Transverse colon (tissue), 4 donors: ENCODE data around the gene XCR1. TPM values are rescaled to one million over a fixed set of nuclear protein-coding genes. Genes with fewer than 3 reads are reported as not detected.
A peak's percentile ranks its signal among the peaks of the same experiment; 100 is the strongest.

ENCODE experiments used
- DNase-seq: peaks from one replicate; pipeline ENCODE4 v3.0.0-alpha.2; 2019
- H3K27ac ChIP-seq, 4 donors: fragments of 200-600 bp; sonication (generic); 2 replicates each; pipeline ENCODE4 v1.5.1; 2016 to 2018; ENCODE audit warnings: inconsistent platforms in 4 of 4
- H3K27me3 ChIP-seq: fragments of 200-600 bp; sonication (generic); 2 replicates; pipeline ENCODE4 v1.5.1; 2017; ENCODE audit warnings: inconsistent platforms
- H3K36me3 ChIP-seq, 4 donors: fragments of 200-600 bp; sonication (generic); 2 replicates each; pipeline ENCODE4 v1.5.1; 2017 to 2019; ENCODE audit warnings: inconsistent platforms in 4 of 4
- H3K4me1 ChIP-seq, 4 donors: fragments of 200-600 bp; sonication (generic); 2 replicates each; pipeline ENCODE4 v1.5.1; 2017 to 2020; ENCODE audit warnings: inconsistent platforms in 4 of 4
- H3K4me3 ChIP-seq, 4 donors: fragments of 200-600 bp; sonication (generic); 1 replicate in 1 of 4; 2 replicates in 3 of 4; pipeline versions ENCODE4 v1.5.1 to v1.6.1; 2017 to 2019; ENCODE audit warnings: inconsistent platforms in 4 of 4
- H3K9me3 ChIP-seq, 2 donors: fragments of 200-600 bp; sonication (generic); 2 replicates each; pipeline ENCODE4 v1.5.1; 2017 to 2019; ENCODE audit warnings: inconsistent platforms in 2 of 2
- EP300 ChIP-seq: sonication (generic); formaldehyde crosslinking; IDR thresholded peaks from one replicate; pipeline ENCODE4 v1.6.1; 2017; ENCODE audit warnings: antibody characterized with exemption, low read depth
- POLR2A ChIP-seq: fragments of 450-650 bp; IDR thresholded peaks from one replicate; pipeline ENCODE4 v1.6.1; 2016; ENCODE audit warnings: antibody characterized with exemption, mild to moderate bottlenecking, moderate library complexity
- POLR2AphosphoS5 ChIP-seq, 3 donors: sonication (generic); formaldehyde crosslinking; IDR thresholded peaks; one replicate each; pipeline ENCODE4 v1.6.1; 2016; ENCODE audit warnings: antibody characterized with exemption in 3 of 3
- WGBS, 2 donors: methylation state at CpG; one replicate each; pipeline ENCODE4 v1.1.5; 2018; ENCODE audit warnings: low coverage in 1 of 2; 5-methylcytosine and 5-hydroxymethylcytosine counted together
- in situ Hi-C, 4 donors: fragments of 200-750 bp; cut with MboI; loops; one replicate each; pipeline versions ENCODE4 v1.15.0 to v1.15.1; 2017; ENCODE audit warnings: low sequenced_read_pairs in 3 of 4, low pct_ligation_motif_present in 1 of 4, low pct_unique_long_range_greater_than_20kb in 1 of 4
- intact Hi-C: fragments of 100-400 bp; cut with DNase I; formaldehyde crosslinking; loops from one replicate; pipeline ENCODE4 v1.15.1; 2023; ENCODE audit warnings: low total_unique reads
- total RNA-seq, 4 donors: library from RNA; depleted of rRNA; stranded (reverse); fragments of >200 nt; gene quantifications; one replicate each; pipeline ENCODE4 v1.1.0, GENCODE V29; 2016
- TF ChIP-seq, protein P1 (sequence below), 5 experiments: fragments of 200-600 bp in 3 of 5; fragments of 450-650 bp in 2 of 5; sonication (generic) in 3 of 5; IDR thresholded peaks; 1 replicate in 2 of 5; 2 replicates in 3 of 5; pipeline ENCODE4 v1.5.1; 2016 to 2017; ENCODE audit warnings: antibody characterized with exemption in 5 of 5, inconsistent platforms in 3 of 5, mild to moderate bottlenecking in 2 of 5, moderate library complexity in 1 of 5

The XCR1 gene
- total RNA-seq, 4 donors from 2014 or later: 0.14 to 0.32 TPM; not detected in 2

DNA sequence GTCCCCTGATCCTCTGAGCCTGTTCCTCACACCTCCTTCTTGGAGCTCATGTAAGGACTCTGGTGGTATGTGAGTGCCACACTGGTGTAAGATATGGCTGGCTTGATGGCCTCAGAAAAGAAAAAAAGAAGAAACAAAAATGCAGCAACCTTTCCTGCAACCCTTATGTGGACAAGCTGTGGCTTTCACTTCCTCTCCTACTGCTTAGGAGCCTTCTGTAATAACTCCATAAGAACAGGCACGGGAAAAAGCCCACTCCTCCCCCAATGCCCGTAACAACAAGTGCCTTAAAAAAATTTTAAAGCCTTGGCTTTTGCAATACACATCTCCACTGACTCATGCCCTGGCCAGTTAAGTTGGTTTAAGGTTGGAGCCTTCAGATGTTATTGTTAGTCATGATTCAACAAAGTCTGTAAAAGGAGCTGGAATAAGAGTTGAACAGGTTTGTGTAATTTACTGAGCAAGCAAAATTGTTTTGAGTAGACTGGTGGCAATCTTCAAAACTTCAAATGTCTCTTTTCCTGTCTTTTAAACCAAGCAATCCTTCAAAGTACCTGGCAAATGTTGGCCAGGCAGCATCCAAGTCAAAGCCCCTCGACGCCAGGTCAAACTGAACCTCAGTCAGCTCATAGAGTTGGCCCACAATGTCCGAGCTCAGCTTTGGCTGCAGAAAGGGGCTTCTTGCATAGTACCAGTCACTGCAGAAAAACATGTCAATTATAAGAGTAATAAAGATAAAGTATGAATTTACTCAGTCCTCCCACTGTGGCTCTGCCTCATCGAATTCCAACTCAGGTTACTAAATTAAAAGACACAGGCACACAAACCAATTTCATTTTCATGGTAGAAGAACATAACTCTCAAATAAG lies 54.5 kb downstream of the XCR1 start:
- intact Hi-C loops (no loop called here), in situ Hi-C loops (no loop called here)
- no peak for DNase-seq
- Histone ChIP-seq H3K9me3 (no peaks in the 10 kb centered on the region), H3K27ac (peak overlapping the region; percentile 66 to 78 (median 70)), H3K27me3 (no peaks in the 10 kb centered on the region), H3K36me3 (peaks cover 0 to 31% (median 14%) of the 10 kb centered on the region in 4 donors), H3K4me3 (no peak overlapping the region), H3K4me1 (peaks cover 2 to 29% (median 10%) of the 10 kb centered on the region in 4 donors)
- TF ChIP-seq POLR2AphosphoS5 (IDR thresholded peaks at IDR 0.05): peak in 1 of 3 donors; percentile 27
- TF ChIP-seq, protein P1, sequence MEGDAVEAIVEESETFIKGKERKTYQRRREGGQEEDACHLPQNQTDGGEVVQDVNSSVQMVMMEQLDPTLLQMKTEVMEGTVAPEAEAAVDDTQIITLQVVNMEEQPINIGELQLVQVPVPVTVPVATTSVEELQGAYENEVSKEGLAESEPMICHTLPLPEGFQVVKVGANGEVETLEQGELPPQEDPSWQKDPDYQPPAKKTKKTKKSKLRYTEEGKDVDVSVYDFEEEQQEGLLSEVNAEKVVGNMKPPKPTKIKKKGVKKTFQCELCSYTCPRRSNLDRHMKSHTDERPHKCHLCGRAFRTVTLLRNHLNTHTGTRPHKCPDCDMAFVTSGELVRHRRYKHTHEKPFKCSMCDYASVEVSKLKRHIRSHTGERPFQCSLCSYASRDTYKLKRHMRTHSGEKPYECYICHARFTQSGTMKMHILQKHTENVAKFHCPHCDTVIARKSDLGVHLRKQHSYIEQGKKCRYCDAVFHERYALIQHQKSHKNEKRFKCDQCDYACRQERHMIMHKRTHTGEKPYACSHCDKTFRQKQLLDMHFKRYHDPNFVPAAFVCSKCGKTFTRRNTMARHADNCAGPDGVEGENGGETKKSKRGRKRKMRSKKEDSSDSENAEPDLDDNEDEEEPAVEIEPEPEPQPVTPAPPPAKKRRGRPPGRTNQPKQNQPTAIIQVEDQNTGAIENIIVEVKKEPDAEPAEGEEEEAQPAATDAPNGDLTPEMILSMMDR (IDR thresholded peaks at IDR 0.05): no peak
- WGBS, 2 donors: 60 to 72% methylated on average over 1 to 6 of the region's 6 CpGs

DNA sequence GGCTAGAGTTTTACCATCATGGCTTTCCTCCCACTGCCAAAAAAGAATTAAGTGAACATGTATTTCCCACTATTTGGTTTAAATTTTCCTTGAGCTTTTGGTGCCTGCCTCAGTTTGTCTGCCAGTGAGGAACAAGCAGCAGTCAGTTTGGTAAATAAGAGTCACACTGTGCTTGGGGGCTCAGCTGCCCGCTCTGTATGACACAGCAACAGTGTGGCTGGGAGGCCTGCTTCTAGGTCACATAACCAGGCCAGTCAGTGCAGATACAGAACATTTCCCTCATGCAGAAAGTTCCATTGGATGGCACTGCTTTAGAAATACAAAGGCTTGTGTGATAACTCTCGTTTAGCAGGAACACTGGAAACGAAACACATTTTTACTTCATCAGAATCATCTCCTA lies 57.3 kb downstream of the XCR1 start:
- WGBS, 2 donors: 100% methylated on average over 3 of the region's 3 CpGs; no CpG with 5 or more reads in 1 of the 2 donors
- H3K36me3 ChIP-seq: peaks cover 0 to 50% (median 24%) of the 10 kb centered on the region in 4 donors

DNA sequence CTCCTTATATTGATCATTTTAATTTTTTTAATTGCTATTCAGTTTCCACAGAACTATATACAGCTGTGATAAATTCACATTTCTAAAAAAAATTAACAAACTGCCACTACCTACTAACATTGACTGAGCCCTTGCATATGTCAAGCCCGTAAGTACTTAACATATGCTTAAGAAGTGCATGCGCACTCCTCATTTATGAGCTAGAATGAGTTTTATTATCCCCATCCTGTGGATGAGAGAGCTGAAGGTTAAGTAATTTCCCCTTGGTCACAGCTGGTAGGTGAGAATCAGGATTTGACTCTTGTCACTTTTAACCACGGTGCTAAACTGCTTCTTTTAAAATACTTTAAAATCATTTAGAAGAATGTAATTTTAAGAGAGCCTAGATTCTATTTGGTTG lies 58.2 kb downstream of the XCR1 start:
- intact Hi-C loops (no loop called here), in situ Hi-C loops (no loop called here)
- Histone ChIP-seq H3K36me3 (peaks cover 0 to 53% (median 24%) of the 10 kb centered on the region in 4 donors), H3K27me3 (no peaks in the 10 kb centered on the region), H3K4me3 (no peak overlapping the region), H3K9me3 (no peaks in the 10 kb centered on the region), H3K4me1 (peaks cover 0 to 24% (median 4%) of the 10 kb centered on the region in 4 donors), H3K27ac (no peak overlapping the region)
- no peak for DNase-seq
- TF ChIP-seq, protein P1 (IDR thresholded peaks at IDR 0.05): no peak
- TF ChIP-seq POLR2AphosphoS5 (IDR thresholded peaks at IDR 0.05) (no peak), EP300 (no peak), POLR2A (no peak)
- WGBS, 2 donors: 85 to 93% methylated on average over 3 of the region's 3 CpGs

More for the DNA sequence above, 57.3 kb downstream of the XCR1 start:
- Histone ChIP-seq H3K9me3 (no peaks in the 10 kb centered on the region), H3K4me3 (no peak overlapping the region), H3K27ac (no peak overlapping the region), H3K27me3 (no peaks in the 10 kb centered on the region), H3K4me1 (peaks cover 0 to 24% (median 4%) of the 10 kb centered on the region in 4 donors)
- no peak for TF ChIP-seq POLR2AphosphoS5 (IDR thresholded peaks at IDR 0.05)
- TF ChIP-seq, protein P1 (IDR thresholded peaks at IDR 0.05): no peak
- TF ChIP-seq EP300: no peak
- TF ChIP-seq POLR2A: no peak
- DNase-seq: no peak
- intact Hi-C loops (no loop called here), in situ Hi-C loops (no loop called here)

DNA sequence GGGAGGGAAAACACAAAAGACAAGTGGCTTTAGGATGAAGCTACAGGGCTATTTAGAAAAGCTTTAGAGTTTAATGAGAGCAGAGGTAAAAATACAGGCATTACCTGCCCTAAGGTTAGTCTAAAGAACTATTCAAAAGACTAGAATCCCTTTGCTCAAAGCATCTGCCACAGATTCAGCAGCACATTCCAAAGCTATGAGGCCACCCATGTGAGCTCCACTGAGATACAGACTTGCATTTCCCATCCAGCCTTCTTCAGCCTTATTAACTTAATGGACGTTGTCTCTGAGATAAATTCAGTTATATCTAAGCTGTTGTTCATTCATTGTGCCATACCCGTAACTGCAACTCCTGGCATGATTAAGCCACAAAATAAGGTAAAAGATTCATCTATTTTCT lies 58.6 kb downstream of the XCR1 start:
- peaks cover 0 to 24% (median 4%) of the 10 kb centered on the region in 4 donors for H3K4me1 ChIP-seq
- H3K9me3 ChIP-seq: no peaks in the 10 kb centered on the region
- H3K27ac ChIP-seq: no peak overlapping the region
- peaks cover 0 to 57% (median 24%) of the 10 kb centered on the region in 4 donors for H3K36me3 ChIP-seq
- intact Hi-C loops: no loop called here
- no peaks in the 10 kb centered on the region for H3K27me3 ChIP-seq
- WGBS, 2 donors: 71 to 84% methylated on average over 2 of the region's 2 CpGs
- no peak for TF ChIP-seq POLR2A
- TF ChIP-seq, protein P1 (IDR thresholded peaks at IDR 0.05): no peak
- TF ChIP-seq POLR2AphosphoS5 (IDR thresholded peaks at IDR 0.05): no peak
- no peak for TF ChIP-seq EP300
- H3K4me3 ChIP-seq: no peak overlapping the region
- in situ Hi-C loops: no loop called here
- no peak for DNase-seq
